Measurements from ENCODE around the gene BST2.

BST2 gene

DNA sequence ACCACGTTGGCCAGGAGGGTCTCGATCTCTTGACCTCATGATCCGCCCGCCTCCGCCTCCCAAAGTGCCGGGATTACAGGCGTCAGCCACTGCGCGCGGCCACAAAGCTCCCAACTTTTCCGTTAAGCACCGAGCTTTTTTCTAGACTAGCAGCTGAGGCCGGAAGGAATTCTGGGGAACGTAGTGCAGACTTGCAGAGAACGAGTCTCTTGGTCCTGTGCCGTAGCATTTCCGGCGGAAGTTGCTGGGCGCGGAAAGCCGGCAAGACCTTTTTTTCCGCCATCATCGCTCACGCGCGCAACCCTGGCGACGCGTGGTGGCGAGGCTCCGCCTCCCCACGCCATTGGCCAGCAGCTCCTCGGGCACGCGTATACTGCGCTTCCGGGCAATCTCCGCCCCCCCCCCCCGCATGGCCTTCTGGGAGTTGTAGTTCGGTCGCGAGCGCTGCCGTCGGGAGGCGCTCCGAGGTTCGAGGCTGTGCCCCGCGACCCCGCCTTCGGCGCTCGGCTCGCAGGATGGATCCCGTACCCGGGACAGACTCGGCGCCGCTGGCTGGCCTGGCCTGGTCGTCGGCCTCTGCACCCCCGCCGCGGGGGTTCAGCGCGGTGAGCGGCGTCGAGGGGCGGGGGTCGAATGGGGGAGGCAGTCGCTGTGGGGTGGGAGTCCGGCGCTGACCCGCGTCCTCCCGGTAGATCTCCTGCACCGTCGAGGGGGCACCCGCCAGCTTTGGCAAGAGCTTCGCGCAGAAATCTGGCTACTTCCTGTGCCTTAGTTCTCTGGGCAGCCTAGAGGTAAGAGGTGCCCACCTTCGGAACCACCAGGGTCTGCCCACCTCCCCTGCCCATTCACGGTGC lies 14.4 kb upstream of the BST2 start, which contains the start of gene MVB12A:
MVB12A (plus strand) TSS at position 427 of the 854 bp plus-strand sequence; CDS start at position 516, 89 bp downstream.
- DNase-seq (ENCODE audit: low read depth in 2 of 2): peak; percentile 88 to 90

DNA sequence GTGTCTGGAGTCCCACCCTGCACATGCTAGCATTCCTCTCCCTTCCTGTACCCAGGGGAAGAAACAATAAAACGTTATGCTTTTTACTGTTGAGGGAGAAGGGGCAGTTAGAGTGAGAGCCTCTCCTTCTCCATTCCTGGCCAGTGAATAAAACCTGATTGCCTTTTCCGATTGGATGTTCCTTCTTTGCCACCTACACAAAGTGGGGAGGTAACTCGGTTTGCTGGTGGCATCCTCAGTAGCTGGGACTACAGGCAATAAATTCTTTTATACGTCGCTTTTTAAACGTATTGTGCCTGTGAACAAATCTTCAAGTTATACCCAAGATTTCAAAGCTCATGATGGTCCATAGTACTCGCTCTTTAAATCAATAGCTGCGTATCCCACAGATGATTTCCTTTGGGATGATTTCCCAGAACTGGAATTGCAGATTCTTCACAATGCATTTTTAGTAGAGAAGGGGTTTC lies 13.8 kb upstream of the BST2 start:
- no peak for DNase-seq (ENCODE audit: low read depth in 2 of 2)

DNA sequence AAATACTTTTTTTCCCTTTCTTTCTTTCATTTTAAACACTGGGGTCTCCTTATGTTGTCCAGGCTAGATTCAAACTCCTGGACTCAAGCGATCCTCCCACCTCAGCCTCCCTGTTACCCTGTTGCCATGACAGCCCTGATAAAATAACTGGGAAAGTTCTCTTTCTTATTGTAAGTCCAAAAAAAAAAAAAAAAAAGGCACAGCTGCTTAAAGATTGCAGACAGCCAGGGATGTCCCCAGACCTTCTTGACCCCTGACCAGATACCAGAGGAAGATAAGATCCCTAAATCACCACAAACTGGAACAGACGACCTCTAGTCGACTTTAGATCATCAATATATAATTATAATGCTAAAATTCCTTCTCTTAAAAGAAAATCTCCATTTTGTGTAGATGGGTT lies 13.3 kb upstream of the BST2 start:
- DNase-seq (ENCODE audit: low read depth in 2 of 2): no peak

DNA sequence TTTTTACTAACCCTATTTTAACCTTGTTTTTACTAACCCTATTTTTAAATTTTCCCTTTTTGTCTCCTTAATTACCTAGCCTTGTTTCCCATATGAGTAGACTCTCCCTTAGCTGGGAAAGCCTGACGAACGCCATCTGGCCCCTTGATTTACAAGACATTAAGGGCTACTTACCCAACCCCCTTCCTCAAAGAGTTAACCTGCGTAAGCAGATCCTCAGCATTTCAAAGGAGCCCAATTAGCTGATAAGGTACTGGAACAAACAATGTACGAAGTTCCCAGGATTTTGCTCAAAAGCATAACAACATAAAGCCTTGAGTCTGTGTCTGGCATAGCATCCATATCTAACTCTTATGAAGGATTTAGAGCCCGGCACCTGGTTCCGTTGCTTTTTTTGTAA lies 9.7 kb upstream of the BST2 start:
- DNase-seq (ENCODE audit: low read depth in 2 of 2): no peak

DNA sequence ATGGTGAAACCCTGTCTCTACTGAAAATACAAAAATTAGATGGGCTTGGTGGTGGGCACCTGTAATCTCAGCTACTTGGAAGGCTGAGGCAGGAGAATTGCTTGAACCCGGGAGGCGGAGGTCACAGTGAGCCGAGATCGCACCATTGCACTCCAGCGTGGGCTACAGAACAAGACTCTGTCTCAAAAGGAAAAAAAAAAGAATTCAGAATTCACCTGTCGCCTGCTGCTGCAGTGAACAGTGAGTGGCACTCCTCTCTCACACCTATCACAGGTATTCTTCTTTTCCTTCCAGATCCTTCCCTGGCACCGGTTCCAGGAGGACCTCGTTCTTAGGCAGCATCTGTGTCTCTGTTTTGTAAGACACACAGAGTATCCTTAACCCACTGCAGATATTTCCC lies 8.7 kb upstream of the BST2 start:
- DNase-seq (ENCODE audit: low read depth in 2 of 2): no peak

DNA sequence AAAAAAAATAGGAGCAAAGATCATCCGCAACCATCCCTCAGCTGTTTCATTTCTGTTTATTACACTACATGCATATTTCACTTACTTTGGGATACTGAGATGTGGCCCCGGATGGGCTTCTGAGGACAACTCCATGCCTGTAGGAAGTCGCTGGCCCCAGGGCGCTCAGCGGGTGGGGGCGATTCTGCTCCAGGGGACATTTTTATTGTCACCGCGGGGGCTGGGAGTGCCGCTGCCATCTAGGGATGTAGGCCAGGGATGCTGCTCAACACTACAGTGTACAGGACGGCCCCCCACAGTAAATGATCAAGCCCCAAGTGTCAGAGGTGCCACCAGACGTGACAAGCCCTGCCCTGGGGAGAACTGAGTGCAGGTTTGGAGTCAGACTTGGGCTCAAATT lies 6.4 kb upstream of the BST2 start:
- DNase-seq (ENCODE audit: low read depth in 2 of 2): no peak

DNA sequence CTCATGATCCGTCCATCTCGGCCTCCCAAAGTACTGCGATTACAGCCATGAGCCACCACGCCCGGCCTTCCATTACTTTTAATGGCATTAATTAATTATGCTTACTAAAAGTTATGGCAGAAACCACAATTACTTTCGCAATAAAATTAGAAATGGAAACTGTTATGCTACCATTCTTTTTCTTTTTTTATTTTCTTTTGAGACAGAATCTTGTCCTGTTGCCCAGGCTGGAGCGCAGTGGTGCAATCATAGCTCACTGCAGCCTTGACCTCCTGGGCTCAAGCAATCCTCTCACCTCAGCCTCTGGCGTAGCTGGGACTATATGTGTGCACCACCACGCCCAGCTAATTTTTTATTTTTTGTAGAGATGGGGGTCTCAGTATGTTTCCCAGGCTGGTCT lies 4.6 kb upstream of the BST2 start:
- no peak for DNase-seq (ENCODE audit: low read depth in 2 of 2)

DNA sequence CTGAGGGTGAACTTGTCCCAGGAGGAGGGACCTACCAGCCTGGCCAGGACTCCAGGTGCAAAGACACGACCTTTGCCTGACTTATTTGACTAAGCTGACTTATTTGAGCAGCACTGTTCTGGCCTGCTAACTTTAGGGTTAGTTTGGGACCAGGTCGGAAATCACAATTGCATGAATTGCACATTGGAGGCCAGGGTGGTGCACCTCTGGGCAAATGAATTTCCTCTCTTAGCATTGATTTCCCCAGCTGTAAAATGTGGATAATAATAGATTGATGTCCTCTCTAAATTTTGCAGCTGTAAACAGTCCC lies 1.4 kb upstream of the BST2 start:
- DNase-seq (ENCODE audit: low read depth in 2 of 2): no peak

DNA sequence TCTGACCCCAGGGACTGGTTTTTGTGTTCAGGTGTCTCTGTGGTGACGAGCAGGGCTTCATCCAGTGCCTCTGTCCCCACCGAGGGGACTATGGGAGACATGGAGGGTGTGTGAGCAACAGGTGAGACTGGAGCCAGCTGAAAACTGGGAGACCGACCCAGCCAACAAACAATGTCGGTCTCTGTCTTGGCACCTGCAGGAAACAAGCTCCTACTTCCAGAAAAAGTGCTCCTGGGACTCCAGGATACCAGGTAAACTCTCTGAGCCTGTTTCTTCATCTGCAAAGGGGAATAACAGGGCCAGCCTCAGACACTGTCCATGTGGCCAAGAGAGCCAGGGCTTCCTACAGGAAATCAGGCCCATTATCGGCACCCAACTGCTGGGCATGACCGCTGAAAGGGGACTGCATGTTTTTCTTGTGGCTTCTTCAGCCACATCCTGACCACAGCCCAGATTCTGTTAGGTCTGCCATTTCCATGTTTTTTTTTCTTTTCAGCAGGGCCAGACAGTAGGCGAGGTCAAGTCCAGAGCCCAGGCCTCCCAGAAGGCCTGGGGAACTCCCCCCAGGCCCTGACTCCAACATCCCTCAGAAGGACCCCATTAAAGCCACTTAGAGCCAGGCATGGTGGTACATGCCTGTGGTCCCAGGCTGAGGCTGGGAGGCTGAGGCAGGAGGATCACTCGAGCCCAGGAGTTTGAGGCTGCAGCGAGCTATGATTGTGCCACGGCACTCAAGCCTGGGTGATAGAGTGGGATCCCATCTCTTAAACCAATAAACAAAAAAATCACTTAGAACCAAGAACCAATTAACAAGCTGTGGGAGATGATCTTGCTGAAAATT lies 836 bp upstream of the BST2 start:
- DNase-seq (ENCODE audit: low read depth in 2 of 2): no peak

DNA sequence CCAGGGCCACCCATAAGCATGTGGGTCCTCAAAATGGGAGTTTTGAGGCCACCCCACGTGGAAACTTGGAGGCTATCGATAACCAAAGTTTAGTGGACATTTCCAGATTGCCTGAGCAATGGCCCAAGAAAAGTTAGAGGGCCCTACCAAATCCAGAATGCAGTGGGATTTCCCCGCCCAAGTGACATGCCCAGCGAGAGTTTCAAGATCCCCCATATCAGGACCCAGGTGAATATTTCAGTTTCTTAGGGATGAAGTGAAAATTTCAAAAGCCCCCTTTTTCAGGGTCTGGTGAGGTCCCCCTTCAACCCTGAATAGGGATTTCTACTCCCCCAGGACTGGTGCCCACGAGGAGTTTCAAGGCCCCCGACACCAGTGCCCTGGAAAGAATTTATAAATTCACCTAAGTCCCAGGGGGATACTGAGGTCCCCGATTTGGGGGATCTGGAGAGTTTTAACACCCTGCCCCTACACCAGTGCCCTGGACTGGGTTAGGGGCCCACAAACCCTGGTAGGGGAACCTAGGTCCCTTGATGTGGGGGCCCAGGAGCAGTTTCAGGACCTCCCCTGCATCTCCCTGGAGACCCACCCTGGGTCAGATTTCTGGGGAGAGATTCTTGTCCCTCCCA lies 695 bp downstream of the BST2 start:
- DNase-seq (ENCODE audit: low read depth in 2 of 2): no peak

DNA sequence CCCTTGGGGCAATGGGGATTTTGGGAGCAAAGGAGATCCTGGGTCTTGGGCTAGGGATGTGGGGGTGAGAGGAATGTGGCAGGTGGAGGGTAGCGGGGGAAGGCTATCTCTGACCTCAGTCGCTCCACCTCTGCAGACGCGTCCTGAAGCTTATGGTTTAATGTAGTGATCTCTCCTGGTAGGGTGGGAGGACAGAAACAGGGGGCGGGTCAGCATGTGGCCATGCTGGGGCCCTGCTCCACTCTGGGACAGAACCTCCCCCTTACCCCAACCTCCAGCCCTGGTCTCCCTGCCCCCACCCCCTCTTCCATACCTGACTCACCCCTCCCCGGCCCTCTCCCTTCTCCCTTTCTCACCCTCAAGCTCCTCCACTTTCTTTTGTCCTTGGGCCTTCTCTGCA lies 1.4 kb downstream of the BST2 start:
- DNase-seq (ENCODE audit: low read depth in 2 of 2): no peak

DNA sequence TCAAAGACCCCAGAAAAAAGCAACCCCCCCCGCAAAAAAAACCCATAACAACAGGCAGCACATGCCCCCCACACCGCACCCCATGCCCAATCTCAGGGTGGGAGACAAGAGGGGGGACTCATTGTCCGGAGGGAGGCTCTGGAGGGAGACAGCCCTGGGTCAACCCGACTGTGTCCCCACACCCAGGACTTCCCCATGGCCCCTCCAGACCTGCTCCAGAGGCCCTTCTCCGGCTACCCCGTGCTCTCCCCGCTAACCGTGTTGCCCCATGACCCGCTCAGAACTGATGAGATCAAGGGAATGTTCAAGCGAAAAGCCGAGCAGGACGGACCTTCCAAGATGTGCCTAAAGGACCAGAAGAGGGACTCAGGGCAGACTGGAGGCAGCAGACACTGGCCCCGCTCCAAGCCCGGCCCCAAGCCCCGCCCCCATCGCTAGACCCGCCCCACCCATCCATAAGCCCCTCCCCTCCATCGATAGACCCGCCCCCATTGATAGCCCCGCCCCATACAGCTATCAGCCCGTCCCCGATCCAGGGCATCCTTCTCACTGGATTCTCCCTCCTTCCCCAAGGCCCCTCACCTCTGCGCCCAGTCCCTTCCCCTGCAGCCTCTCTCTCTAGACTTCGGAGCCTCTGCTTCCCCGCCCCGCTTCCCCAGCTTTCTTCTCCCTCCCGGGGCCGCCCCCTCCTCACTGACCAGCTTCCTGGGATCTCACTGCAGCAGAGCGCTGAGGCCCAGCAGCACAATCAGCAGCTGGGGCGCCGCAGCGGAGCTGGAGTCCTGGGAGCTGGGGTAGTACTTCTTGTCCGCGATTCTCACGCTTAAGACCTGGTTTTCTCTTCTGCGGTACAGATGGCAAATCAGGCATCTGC lies 2.2 kb downstream of the BST2 start:
- DNase-seq (ENCODE audit: low read depth in 2 of 2): no peak

DNA sequence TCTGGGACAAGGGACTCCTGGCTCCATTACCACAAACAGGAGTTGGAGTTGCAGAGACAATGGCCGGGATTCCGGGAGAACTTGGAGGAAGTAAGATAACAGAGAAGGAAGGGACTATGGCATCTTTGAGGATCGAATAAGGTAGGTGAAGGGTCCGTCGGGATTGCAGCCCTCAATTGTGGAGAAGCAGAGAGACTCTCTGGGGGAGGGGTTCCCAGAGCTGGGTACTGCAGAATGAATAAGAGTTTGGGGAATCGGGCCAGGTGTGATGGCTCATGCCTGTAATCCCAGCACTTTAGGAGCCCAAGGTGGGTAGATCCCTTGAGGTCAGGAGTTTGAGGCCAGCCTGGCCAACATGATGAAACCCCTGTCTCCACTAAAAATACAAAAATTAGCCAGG lies 3.8 kb downstream of the BST2 start:
- DNase-seq (ENCODE audit: low read depth in 2 of 2): no peak

DNA sequence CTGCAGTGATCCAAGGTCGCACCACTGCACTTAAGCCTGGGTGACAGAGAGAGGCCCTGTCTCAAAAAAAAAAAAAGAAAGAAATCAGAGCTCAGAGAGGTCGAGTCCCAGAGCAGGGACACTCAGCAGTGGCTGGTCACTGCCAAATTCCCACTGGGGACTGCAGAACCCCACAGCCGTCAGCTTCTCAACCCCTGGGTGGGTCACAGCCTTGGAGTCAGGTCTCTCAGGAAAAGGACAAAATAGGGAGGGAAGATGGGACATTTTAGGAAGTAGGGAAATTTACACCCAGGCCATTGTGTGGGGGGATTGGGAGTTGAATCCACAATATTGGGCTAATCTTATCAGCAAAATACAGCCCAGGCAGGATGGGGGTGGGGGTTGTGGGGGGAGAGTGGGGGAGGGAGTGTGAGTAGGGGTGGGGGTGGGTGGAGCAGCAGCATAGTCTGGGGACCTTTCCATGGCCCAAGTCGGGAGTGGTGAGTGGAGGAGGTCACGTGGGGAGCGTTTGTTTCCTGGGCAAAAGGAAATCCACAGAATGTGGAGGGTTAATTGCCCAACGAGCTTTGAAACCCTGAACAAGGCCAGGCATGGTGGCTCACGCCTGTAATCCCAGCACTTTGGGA lies 6.4 kb downstream of the BST2 start:
- DNase-seq (ENCODE audit: low read depth in 2 of 2): no peak

DNA sequence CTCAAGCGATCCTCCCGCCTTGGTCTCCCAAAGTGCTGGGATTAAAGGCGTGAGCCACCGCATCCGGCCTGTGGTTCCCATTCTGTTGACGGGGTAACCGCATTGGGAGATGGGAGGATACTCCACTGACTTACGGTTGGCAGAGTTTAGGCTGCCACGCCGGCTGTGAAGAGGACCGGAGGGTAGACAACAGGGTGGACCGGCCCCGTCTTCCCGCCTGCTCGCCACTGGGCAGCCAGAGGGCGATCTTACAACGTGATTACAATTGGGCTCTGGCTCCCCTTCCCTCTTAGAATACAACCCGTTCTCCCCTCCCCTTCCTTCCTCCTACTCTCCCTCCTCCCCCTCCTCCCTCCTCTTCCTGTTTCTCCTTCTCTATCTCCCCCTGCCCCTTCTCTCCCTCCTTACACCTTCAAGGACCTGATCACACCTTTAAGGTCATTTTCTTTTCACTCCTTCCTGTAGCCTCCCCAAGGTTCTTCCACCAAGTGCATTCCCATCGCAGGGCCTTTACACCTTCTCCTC lies 10.5 kb downstream of the BST2 start:
- DNase-seq (ENCODE audit: low read depth in 2 of 2): peak in 1 of 2 donors; percentile 38

DNA sequence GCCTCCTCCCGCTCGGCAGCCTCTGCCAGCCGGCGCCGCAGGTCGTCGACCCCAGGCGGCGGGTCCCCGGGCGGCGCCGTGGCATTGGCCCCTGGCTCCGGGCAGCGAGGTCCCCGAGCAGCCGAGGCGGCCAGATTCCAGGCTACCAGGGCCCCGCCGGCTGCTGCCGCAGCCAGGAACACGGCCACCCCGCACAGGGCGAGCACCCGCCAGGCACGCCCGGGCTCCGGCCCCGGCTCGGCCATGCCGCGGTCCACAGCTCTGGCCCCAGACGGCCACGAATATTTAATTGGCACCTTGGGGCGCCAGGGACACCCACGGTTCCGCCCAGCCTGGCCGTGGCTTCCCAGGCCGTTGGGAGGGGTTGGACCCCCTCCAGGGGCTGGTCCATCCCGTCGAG lies 11.5 kb downstream of the BST2 start, which contains the start of gene CCDC194:
CCDC194 (minus strand) TSS at position 283 of the 400 bp plus-strand sequence; CDS start at position 245, 38 bp downstream.
- DNase-seq (ENCODE audit: low read depth in 2 of 2): no peak

DNA sequence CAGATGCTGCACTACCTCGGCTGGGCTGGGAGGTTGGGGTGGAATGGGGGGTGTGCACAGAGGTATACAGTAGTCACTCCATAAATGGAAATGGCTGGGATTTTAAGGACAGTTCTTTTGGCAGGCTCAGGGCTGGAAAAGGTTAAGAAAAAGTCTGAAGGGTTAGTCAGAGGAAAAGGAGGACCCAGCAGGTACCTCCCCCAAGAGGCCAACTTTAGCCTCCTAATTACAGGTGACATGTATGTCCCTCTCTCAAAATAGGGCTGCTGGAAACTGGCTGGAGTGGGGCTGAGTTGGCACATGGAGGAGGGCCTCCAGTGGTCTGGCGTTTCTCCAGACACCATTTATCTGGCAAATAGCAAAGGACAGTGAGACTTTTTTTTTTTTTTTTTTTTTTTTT lies 12.4 kb downstream of the BST2 start:
- no peak for DNase-seq (ENCODE audit: low read depth in 2 of 2)

DNA sequence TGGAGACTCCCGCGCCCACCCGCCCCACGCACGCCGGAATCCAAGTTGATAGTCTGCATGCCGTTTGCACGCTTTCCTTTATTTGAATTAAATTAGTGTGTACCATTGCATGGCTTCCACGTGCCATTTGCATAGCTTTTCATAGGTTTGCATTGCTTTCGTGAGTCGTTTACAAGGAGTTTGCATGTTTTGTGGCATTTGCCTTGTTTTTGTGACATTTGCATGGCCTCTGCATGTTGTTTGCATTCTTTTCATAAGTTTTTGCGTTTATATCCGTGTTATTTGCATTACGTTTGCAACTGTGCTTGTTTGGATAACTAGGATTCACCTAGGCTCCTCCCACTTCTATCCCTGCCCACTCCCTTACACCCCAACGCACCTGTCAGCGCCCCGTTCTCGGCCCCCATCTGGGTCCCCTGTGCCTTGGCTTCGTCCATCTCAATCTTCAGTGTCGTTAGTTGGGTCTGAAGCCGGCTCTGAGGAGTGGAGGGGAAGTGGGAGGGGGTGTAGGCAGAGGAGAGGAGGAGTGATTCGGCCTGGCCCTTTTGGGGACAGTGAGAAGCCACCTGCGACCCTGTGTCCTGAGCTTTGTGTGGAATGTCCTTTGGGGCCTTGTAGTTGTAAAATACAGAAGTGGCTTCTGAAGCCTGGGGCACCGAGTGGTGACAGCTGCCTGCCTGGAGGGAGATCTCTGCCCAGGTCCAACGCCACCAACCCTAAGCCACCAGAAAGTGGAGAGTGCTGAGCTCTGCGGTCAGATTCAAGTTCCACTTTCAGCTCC lies 13.9 kb downstream of the BST2 start:
- no peak for DNase-seq (ENCODE audit: low read depth in 2 of 2)

DNA sequence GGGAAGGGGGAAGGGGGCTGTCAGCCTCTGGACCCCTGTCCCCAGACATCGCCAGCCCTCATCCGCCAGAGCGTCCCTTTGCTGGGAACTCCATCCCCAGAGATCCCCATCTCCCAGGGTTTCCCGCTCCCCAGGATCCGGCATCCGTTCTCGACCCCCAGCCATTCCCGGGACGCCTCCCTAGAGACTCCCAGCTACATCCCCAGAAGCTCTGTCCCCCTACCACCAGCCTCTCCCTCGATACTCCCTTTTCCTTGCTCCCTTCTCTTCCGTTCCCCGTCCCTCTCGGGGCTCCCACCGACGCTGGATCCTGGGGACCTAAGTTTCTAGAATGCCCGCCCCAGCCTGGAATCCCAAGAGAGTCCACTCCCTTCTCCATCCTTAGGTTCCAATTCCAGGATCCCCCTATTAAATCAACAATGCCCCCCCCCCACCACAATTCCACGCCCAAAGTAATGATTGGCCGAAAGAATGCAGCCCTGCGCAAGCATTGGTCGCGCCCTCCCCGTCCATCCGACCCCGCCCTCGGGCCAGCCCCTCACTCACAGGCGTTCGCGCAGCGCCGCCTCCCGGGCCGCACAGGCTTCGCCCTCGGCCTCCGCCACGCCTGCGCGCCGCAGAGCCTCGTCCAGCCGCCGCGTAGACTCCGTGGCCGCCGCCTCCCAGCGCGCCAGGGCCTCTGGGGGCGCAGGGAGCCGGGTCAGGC lies 14.6 kb downstream of the BST2 start:
- peak; percentile 74 to 75 for DNase-seq (ENCODE audit: low read depth in 2 of 2)
